Thymus (tissue), 11 donors: ENCODE results near the gene HINT1. TPM values are rescaled to one million over a fixed set of nuclear protein-coding genes. Genes with fewer than 3 reads are reported as not detected.
A peak's percentile ranks its signal among the peaks of the same experiment; 100 is the strongest.

Source experiments
- DNase-seq, 9 donors: peaks; one replicate each; pipeline ENCODE4 v3.0.0-alpha.2; 2013; ENCODE audit warnings: low spot score in 9 of 9, low read depth in 6 of 9, missing footprints in 1 of 9
- H3K27ac ChIP-seq, 2 donors: one replicate each; pipeline ENCODE4 v1.5.1; 2013; ENCODE audit warnings: control low read depth in 1 of 2, low read depth in 1 of 2, low read length in 1 of 2, mild to moderate bottlenecking in 1 of 2, moderate library complexity in 1 of 2
- H3K27me3 ChIP-seq, 2 donors: one replicate each; pipeline ENCODE4 v1.5.1; 2013; ENCODE audit warnings: low read length in 1 of 2; ENCODE audit not compliant: control insufficient read depth in 2 of 2, insufficient read depth in 1 of 2
- H3K36me3 ChIP-seq, 2 donors: one replicate each; pipeline ENCODE4 v1.5.1; 2013; ENCODE audit warnings: low read length in 1 of 2, mild to moderate bottlenecking in 1 of 2, moderate library complexity in 1 of 2; ENCODE audit not compliant: control insufficient read depth in 2 of 2, insufficient read depth in 2 of 2
- H3K4me1 ChIP-seq, 2 donors: one replicate each; pipeline ENCODE4 v1.5.1; 2013; ENCODE audit warnings: low read length in 2 of 2; ENCODE audit not compliant: control insufficient read depth in 2 of 2, insufficient read depth in 2 of 2
- H3K4me3 ChIP-seq, 2 donors: one replicate each; pipeline ENCODE4 v1.5.1; 2013; ENCODE audit warnings: low read length in 2 of 2, control low read depth in 1 of 2, mild to moderate bottlenecking in 1 of 2
- H3K9me3 ChIP-seq, 2 donors: one replicate each; pipeline ENCODE4 v1.5.1; 2013; ENCODE audit warnings: low read length in 1 of 2, mild to moderate bottlenecking in 1 of 2; ENCODE audit not compliant: control insufficient read depth in 2 of 2, insufficient read depth in 1 of 2
- WGBS: extraction: QIAGEN DNeasy Blood & Tissue Kit; methylation state at CpG from one replicate; pipeline ENCODE4 v1.1.7; 2013; 5-methylcytosine and 5-hydroxymethylcytosine counted together
- polyA plus RNA-seq: library from polyadenylated mRNA; stranded (reverse); fragments of 200-250 nt; gene quantifications from one replicate; pipeline ENCODE4 v1.2.3, GENCODE V29; 2013
- total RNA-seq: library from RNA; stranded (reverse); fragments of 120-200 nt; gene quantifications from one replicate; pipeline ENCODE4 v1.2.4, GENCODE V29; 2013
- donor health status: healthy.

The HINT1 gene
- total and polyA plus RNA-seq, 2 donors = 311 to 396 TPM

- DNase-seq = no peak
- H3K36me3 ChIP-seq = no peaks in the 10 kb centered on the region
- H3K9me3 ChIP-seq = no peaks in the 10 kb centered on the region
- H3K27me3 ChIP-seq = no peaks in the 10 kb centered on the region
- 96% methylated on average over 3 of the region's 3 CpGs for WGBS
- no peaks in the 10 kb centered on the region for H3K4me1 ChIP-seq
- H3K4me3 ChIP-seq = no peak overlapping the region
- H3K27ac ChIP-seq = no peak overlapping the region
Observed at GRCh38 chr5:131186561-131187256, 21.7 kb upstream of the HINT1 start.

- no peaks in the 10 kb centered on the region for H3K9me3 ChIP-seq
- H3K36me3 ChIP-seq = no peaks in the 10 kb centered on the region
- no peak for DNase-seq
- H3K27ac ChIP-seq = no peak overlapping the region
- H3K4me1 ChIP-seq = no peaks in the 10 kb centered on the region
- H3K27me3 ChIP-seq = no peaks in the 10 kb centered on the region
- H3K4me3 ChIP-seq = no peak overlapping the region
Observed at GRCh38 chr5:131185523-131186104, 20.6 kb upstream of the HINT1 start.

GRCh38 chr5:131182839-131183238 lies 17.8 kb upstream of the HINT1 start:
- H3K27ac ChIP-seq = no peak overlapping the region
- H3K27me3 ChIP-seq = no peaks in the 10 kb centered on the region
- H3K4me1 ChIP-seq = no peaks in the 10 kb centered on the region
- no peak for DNase-seq
- no peaks in the 10 kb centered on the region for H3K36me3 ChIP-seq
- no peak overlapping the region for H3K4me3 ChIP-seq
- no peaks in the 10 kb centered on the region for H3K9me3 ChIP-seq

GRCh38 chr5:131180407-131180806 lies 15.4 kb upstream of the HINT1 start:
- DNase-seq = no peak
- no peak overlapping the region for H3K27ac ChIP-seq
- H3K4me1 ChIP-seq = no peaks in the 10 kb centered on the region
- no peak overlapping the region for H3K4me3 ChIP-seq
- no peaks in the 10 kb centered on the region for H3K36me3 ChIP-seq
- no peaks in the 10 kb centered on the region for H3K27me3 ChIP-seq
- H3K9me3 ChIP-seq = no peaks in the 10 kb centered on the region

- peak overlapping the region; percentile 67 to 74 for H3K4me3 ChIP-seq
- peak overlapping the region; percentile 56 to 67 for H3K27ac ChIP-seq
- no peaks in the 10 kb centered on the region for H3K27me3 ChIP-seq
- DNase-seq = peak in 4 of 9 donors; percentile 4 to 41 (median 22)
- no peaks in the 10 kb centered on the region for H3K36me3 ChIP-seq
- H3K9me3 ChIP-seq = no peaks in the 10 kb centered on the region
- H3K4me1 ChIP-seq = peaks cover 0 to 6% of the 10 kb centered on the region in 2 donors
- 4% methylated on average over 11 of the region's 11 CpGs for WGBS
Observed at GRCh38 chr5:131171276-131171810, 6.3 kb upstream of the HINT1 start.

- Histone ChIP-seq H3K4me3 (peak within 1 kb of the TSS; percentile 67 to 74), H3K27me3 (no peaks in the 10 kb centered on the region), H3K4me1 (peaks cover 0 to 6% of the 10 kb centered on the region in 2 donors), H3K9me3 (no peaks in the 10 kb centered on the region), H3K36me3 (no peaks in the 10 kb centered on the region), H3K27ac (peak within 1 kb of the TSS; percentile 67)
- DNase-seq = peak; percentile 91 to 100 (median 98)
- WGBS = under 1% methylated on average over 42 of the region's 42 CpGs
Observed at GRCh38 chr5:131170540-131171275, 5.7 kb upstream of the HINT1 start, which contains the start of gene LYRM7. LYRM7 (plus strand) TSS chr5:131170944; CDS start chr5:131171021, 77 bp downstream.

- H3K9me3 ChIP-seq = no peaks in the 10 kb centered on the region
- no peaks in the 10 kb centered on the region for H3K27me3 ChIP-seq
- DNase-seq = no peak
- peak overlapping the region; percentile 32 to 67 for H3K27ac ChIP-seq
- H3K36me3 ChIP-seq = no peaks in the 10 kb centered on the region
- H3K4me1 ChIP-seq = peaks cover 0 to 11% of the 10 kb centered on the region in 2 donors
- WGBS = 36% methylated on average over 16 of the region's 16 CpGs
- H3K4me3 ChIP-seq = peak overlapping the region; percentile 67 to 74
Observed at GRCh38 chr5:131169810-131170539, 4.9 kb upstream of the HINT1 start.

- no peak for DNase-seq
- Histone ChIP-seq H3K27ac (no peak overlapping the region), H3K4me3 (no peak overlapping the region), H3K36me3 (no peaks in the 10 kb centered on the region), H3K4me1 (peaks cover 3 to 15% of the 10 kb centered on the region in 2 donors), H3K9me3 (no peaks in the 10 kb centered on the region), H3K27me3 (no peaks in the 10 kb centered on the region)
- WGBS = 97% methylated on average over 5 of the region's 5 CpGs
Observed at GRCh38 chr5:131167615-131168014, 2.6 kb upstream of the HINT1 start.
